WI38 (cell line): ENCODE measurements around the gene EVC2.

Source experiments
- H3K4me3 ChIP-seq: 2 replicates; pipeline ENCODE4 v1.5.1; 2011; ENCODE audit warnings: low read depth, mild to moderate bottlenecking, control low read depth, low read length
- TF ChIP-seq, protein P1 (sequence below): IDR thresholded peaks from 2 replicates; pipeline ENCODE4 v1.5.1; 2012; ENCODE audit warnings: low read depth, mild to moderate bottlenecking, control low read depth, low read length

Gene EVC2

DNA sequence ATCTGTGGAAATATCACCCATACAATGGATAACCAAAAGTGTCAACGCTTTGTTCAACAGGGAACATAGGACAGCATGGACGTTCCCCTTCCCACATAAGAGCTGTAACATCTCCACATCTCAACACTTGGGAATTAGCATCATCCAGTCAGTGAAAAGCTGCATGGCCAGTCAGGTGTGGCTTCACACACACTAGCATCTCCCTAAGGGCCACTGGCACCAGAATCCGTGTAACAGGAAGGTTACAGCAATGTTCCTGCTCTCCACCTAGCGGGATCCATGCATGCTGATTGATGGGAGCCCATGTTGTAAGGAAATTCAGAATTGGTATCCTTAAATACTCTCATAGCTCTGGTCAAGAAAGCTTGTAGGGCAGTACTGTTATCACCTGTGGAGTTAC lies 78.8 kb downstream of the EVC2 start:
- no peak overlapping the region for H3K4me3 ChIP-seq
- TF ChIP-seq, protein P1, sequence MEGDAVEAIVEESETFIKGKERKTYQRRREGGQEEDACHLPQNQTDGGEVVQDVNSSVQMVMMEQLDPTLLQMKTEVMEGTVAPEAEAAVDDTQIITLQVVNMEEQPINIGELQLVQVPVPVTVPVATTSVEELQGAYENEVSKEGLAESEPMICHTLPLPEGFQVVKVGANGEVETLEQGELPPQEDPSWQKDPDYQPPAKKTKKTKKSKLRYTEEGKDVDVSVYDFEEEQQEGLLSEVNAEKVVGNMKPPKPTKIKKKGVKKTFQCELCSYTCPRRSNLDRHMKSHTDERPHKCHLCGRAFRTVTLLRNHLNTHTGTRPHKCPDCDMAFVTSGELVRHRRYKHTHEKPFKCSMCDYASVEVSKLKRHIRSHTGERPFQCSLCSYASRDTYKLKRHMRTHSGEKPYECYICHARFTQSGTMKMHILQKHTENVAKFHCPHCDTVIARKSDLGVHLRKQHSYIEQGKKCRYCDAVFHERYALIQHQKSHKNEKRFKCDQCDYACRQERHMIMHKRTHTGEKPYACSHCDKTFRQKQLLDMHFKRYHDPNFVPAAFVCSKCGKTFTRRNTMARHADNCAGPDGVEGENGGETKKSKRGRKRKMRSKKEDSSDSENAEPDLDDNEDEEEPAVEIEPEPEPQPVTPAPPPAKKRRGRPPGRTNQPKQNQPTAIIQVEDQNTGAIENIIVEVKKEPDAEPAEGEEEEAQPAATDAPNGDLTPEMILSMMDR, result no peak

DNA sequence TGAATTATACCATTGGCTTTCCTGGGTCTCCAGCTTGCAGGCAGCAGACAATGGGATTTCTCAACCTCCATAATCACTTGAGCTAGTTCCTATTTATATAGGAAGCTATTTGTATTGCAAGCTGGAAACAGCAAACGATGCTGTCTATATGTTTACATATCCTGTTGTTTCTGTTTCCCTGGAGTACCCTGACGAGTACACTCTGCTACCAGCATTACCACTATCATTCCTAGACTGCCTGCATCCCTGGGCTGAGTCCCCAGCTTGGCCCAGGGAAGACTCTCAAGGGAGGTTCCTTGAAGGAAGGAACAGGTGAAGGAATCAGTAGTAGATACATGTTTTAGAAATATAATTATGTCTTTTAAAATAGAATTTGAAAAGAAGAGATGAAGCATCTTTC lies 81.4 kb downstream of the EVC2 start:
- no peak overlapping the region for H3K4me3 ChIP-seq
- TF ChIP-seq, protein P1, result no peak

DNA sequence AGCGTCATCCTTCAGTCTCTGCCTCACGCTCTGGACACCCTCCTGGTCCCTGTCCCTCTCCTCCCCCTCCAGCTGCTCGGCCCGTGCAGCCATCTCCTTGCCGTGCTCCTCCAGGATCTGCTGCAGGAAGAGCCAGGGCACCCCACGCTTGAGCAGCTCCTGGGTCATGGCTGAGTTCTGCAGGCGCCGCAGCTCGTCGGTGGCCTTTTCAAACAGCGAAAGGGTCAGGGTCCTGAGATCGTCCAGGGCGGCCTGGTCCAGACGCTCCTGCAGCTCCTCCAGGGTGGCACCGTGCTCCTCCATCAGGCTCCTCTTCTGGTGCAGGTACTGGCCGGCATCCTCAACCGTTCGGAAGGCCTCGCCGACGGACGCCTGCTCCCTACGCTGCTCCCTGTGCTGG lies 85.8 kb downstream of the EVC2 start:
- no peak overlapping the region for H3K4me3 ChIP-seq
- TF ChIP-seq, protein P1, result no peak

DNA sequence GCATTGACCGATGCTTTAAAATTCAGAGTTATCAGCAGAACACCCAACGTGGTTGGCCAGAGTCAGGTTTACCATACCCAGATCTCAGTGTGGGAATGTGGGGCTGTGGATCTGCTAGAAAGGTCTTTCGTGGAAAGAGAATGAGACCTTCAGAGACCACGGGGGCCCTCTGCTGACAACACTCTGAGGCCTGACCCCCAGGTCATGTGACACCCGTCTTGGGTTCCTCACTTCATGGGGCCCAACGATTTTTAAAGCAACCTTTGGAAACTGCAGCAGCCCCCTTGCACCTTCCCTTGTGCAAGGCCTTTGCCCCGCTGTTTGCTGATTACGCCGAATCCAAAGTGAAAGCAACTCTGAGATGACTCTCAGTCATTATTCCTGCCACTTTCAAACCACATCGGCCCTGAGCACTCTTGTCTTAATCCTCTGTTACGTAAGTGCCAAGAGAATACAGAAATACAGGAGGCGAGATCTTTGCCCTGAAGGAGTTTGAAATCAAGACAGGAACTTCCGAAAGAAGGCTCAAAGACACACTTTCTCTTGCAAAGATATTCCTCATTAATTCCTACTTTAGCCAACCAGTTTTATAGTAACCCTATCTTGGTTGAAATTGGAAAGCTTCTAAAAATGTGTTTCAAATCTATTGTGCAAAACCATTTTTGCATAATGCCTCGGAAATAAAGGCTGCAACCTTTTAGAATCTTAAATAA lies 88.3 kb downstream of the EVC2 start:
- no peak overlapping the region for H3K4me3 ChIP-seq
- TF ChIP-seq, protein P1, result no peak

DNA sequence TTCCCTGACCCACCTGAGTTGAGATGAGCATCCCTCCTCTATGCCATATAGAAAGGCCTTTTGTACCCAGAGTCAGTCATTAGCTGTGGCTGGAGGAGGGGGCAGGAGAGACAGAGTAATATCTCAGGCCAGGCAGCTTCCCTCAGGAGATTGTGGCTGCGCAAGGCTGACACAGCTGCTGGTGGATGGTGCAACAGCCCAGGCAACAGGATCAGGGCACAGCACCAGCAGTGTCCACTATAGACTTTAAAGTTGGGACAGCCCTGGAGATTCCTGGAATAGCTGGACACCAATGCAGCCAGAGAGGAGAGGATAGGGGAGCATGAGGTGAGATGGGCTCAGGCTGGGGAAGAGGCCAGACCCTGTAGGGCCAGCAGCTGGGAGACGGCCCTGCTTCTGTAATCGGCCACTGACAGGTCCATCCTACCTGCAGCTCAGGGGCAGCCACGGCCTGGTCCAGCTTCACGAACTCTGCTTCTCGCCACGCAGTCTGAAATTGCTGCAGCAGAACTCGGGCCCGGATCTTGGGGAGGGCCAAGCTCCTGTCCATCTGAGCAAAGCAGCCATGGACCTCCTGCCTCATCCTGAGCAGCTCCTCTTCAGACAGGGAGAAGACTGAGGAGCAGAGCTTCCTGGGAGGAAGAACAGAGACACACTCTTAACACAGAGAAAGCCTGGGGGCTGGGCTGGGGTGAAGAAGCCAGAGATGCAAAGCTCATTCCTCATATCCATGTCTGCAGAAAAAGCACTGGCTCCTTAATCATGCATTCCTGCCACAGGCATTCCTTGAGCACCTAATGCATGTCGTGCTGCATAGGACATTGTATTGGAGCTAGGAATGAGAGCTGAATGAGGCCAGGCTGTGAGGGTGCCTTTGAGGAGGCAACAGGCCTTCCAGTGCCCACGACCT lies 90.1 kb downstream of the EVC2 start:
- TF ChIP-seq, protein P1, result no peak
- H3K4me3 ChIP-seq, result no peak overlapping the region

DNA sequence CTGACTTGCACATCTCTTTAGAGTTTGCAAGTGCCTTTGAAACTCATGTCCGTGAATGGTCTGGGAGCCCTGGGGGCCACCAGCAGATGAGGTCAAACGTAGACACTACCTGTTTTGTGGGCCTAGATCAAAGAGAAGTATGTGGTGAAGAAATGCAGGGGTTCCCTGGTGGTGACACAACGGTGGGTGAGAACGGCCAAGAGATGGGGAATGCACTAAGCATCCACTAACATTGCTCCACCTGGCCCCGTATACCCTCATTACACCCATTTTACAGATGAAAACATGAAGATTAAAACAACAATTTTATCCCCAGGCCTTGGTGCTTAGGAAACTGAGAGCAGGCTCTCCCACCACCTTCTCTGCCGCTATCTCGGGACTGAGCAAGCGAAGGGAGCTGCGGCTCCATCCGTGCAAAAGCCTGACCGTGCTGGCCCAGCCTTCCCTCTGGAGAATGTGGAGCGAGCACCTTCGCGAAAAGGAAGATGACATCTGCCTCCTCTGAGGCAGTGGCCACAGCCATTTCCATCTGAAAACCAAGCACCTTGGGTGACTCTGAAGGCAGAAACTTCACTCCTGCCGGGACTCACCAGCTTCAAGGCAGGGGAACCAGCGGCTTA lies 91.9 kb downstream of the EVC2 start:
- H3K4me3 ChIP-seq, result no peak overlapping the region
- TF ChIP-seq, protein P1, result no peak
